DND-41 (cell line): ENCODE data around the gene DNPH1.

Source experiments
- ATAC-seq: fragments of 200-7000 bp; cut with Tn5 transposase; 3 replicates; pipeline ENCODE4 v1.9.1; 2021; ENCODE audit warnings: low read depth; ENCODE audit not compliant: insufficient read depth
- DNase-seq: peaks from one replicate; pipeline ENCODE4 v3.0.0-alpha.2; 2020
- H2AFZ ChIP-seq: 2 replicates; pipeline ENCODE4 v1.6.0; 2012; ENCODE audit warnings: low read depth, low read length
- H3K27ac ChIP-seq: 2 replicates; pipeline ENCODE4 v1.5.1; 2012; ENCODE audit warnings: low read length, inconsistent platforms
- H3K27me3 ChIP-seq: fragments of 200-600 bp; sonication (generic); 2 replicates; pipeline ENCODE4 v1.6.0; 2012; ENCODE audit warnings: low read length, mild to moderate bottlenecking, inconsistent platforms; ENCODE audit not compliant: insufficient read depth, poor library complexity
- H3K36me3 ChIP-seq: 2 replicates; pipeline ENCODE4 v1.5.1; 2012; ENCODE audit warnings: low read length, inconsistent platforms; ENCODE audit not compliant: insufficient read depth
- H3K4me1 ChIP-seq: 2 replicates; pipeline ENCODE4 v1.5.1; 2012; ENCODE audit warnings: mild to moderate bottlenecking, low read length; ENCODE audit not compliant: insufficient read depth
- H3K4me2 ChIP-seq: 2 replicates; pipeline ENCODE4 v1.6.0; 2012; ENCODE audit warnings: mild to moderate bottlenecking, moderate library complexity, low read length, inconsistent platforms; ENCODE audit not compliant: insufficient read depth
- H3K4me3 ChIP-seq, 2 experiments: fragments of 200-600 bp in 1 of 2; shearing (Covaris generic) in 1 of 2; 2 replicates each; pipeline ENCODE4 v1.5.1; 2012 to 2016; ENCODE audit warnings: inconsistent platforms in 2 of 2, low read length in 2 of 2, mild to moderate bottlenecking in 2 of 2, low read depth in 1 of 2, moderate library complexity in 1 of 2
- H3K79me2 ChIP-seq: 2 replicates; pipeline ENCODE4 v1.6.0; 2012; ENCODE audit warnings: low read length, inconsistent platforms; ENCODE audit not compliant: insufficient read depth
- H3K9ac ChIP-seq: 2 replicates; pipeline ENCODE4 v1.6.0; 2012; ENCODE audit warnings: low read depth, mild to moderate bottlenecking, inconsistent platforms, low read length, moderate library complexity
- H3K9me3 ChIP-seq: 2 replicates; pipeline ENCODE4 v1.5.1; 2012; ENCODE audit warnings: low read length, moderate library complexity, mild to moderate bottlenecking, inconsistent platforms; ENCODE audit not compliant: insufficient read depth, severe bottlenecking
- H4K20me1 ChIP-seq: 2 replicates; pipeline ENCODE4 v1.6.0; 2012; ENCODE audit warnings: low read length; ENCODE audit not compliant: insufficient read depth
- EZH2 ChIP-seq: IDR thresholded peaks from 3 replicates; pipeline ENCODE4 v1.6.1; 2012; ENCODE audit warnings: borderline replicate concordance, low read depth, mild to moderate bottlenecking, moderate library complexity, low read length, inconsistent platforms; ENCODE audit not compliant: severe bottlenecking
- TF ChIP-seq, protein P1 (sequence below): IDR thresholded peaks from 2 replicates; pipeline ENCODE4 v1.5.1; 2012; ENCODE audit warnings: borderline replicate concordance, low read length, moderate library complexity, mild to moderate bottlenecking; ENCODE audit not compliant: poor library complexity, severe bottlenecking; ENCODE audit errors: extremely low read depth

The DNPH1 gene

DNA sequence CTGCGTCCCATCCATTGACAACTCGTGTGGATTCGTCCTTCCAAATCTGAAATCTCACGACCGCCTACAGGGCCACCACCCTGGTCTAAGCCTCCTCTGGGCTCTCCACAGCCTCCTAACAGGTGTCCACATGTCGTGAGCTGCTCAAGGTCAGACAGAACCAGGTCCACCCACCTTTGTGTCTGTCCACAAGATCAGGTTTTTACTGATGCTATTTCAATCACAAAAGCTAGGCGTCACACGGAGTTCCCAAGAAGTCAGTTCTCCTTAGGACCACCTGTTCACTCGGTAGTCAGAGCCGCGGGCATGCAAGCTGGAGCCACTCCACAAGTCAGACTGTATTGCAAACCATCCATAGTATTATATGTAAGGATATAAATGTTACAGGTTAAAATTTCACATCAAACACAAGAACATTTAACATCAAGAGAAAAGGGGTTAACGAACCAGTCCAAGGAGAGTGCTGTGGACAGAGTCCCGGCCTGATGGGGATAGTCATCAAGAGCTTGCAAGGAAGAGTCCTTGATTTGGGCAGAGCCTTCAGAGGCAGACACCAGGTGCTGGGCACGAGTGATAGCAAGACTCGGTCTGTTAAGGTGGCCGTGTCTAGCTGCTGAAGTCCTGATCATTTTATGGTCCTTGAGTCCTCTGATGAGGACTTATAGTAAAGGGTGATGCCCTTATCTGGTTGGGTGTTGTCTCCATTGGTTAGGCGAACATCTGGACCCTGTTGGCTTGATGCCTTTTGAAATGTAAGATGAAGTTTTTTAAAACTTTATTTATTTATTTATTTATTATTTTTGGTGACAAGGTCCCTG lies 731 bp upstream of the DNPH1 start:
- Histone ChIP-seq H3K79me2 (peaks cover 9% of the 10 kb centered on the region), H3K4me2 (peak overlapping the region; percentile 78), H3K9ac (peak overlapping the region; percentile 69), H3K9me3 (no peaks in the 10 kb centered on the region), H3K4me1 (peaks cover 30% of the 10 kb centered on the region), H3K4me3 (peak overlapping the region in 1 of 2 experiments; percentile 64; a peak in 2 of 4 replicates), H2AFZ (peak overlapping the region; percentile 83), H3K27ac (peak overlapping the region; percentile 15), H4K20me1 (no peaks in the 10 kb centered on the region), H3K36me3 (peaks cover 12% of the 10 kb centered on the region; the same call in 1 of the 2 replicates), H3K27me3 (peaks cover 3% of the 10 kb centered on the region)
- TF ChIP-seq, protein P1, sequence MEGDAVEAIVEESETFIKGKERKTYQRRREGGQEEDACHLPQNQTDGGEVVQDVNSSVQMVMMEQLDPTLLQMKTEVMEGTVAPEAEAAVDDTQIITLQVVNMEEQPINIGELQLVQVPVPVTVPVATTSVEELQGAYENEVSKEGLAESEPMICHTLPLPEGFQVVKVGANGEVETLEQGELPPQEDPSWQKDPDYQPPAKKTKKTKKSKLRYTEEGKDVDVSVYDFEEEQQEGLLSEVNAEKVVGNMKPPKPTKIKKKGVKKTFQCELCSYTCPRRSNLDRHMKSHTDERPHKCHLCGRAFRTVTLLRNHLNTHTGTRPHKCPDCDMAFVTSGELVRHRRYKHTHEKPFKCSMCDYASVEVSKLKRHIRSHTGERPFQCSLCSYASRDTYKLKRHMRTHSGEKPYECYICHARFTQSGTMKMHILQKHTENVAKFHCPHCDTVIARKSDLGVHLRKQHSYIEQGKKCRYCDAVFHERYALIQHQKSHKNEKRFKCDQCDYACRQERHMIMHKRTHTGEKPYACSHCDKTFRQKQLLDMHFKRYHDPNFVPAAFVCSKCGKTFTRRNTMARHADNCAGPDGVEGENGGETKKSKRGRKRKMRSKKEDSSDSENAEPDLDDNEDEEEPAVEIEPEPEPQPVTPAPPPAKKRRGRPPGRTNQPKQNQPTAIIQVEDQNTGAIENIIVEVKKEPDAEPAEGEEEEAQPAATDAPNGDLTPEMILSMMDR: no peak
- TF ChIP-seq EZH2: no peak
- DNase-seq: no peak
- ATAC-seq: no peak; the same call in 2 of the 3 replicates

DNA sequence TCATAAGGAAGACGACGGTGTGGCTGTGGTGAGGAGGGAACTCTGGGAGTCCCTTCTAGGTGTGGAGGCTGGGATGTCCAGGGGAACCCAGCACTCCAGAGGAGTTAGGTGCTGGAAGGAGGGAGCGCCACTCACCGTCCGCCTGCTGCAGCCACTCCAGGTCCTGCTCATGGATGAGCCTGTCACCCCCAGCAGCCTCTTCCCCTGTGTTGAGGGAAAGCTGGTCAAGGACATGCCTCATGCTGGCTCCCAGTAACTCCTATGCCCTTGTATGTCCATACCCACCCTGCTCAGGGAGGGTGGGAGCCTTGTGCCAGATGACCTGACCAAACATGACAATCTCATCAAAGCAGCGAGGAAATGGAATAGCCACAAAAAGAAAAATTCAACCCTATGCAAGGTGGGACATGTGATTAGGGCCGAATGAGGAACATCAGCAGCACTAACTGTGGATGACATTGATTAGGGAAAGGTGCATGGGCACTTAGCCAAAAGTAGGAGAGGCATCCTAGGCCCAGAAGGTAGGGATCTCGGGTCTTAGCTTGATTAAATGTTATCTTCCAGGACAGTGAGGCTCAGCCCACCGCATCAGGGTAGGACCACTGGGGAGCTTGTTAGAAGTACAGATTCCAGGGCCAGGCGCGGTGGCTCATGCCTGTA lies 3.0 kb downstream of the DNPH1 start:
- H3K4me2 ChIP-seq: peak overlapping the region; percentile 25; the same call in 1 of the 2 replicates
- peaks cover 40% of the 10 kb centered on the region for H3K4me1 ChIP-seq
- TF ChIP-seq EZH2: no peak
- H3K4me3 ChIP-seq: no peak overlapping the region
- no peaks in the 10 kb centered on the region for H3K27me3 ChIP-seq
- no peaks in the 10 kb centered on the region for H3K9me3 ChIP-seq
- no peak overlapping the region for H3K27ac ChIP-seq
- DNase-seq: no peak
- H3K36me3 ChIP-seq: peaks cover 37% of the 10 kb centered on the region
- ATAC-seq: no peak
- H3K79me2 ChIP-seq: peaks cover 9% of the 10 kb centered on the region
- no peak overlapping the region for H2AFZ ChIP-seq
- H3K9ac ChIP-seq: no peak overlapping the region
- no peaks in the 10 kb centered on the region; the same call in 1 of the 2 replicates for H4K20me1 ChIP-seq

DNA sequence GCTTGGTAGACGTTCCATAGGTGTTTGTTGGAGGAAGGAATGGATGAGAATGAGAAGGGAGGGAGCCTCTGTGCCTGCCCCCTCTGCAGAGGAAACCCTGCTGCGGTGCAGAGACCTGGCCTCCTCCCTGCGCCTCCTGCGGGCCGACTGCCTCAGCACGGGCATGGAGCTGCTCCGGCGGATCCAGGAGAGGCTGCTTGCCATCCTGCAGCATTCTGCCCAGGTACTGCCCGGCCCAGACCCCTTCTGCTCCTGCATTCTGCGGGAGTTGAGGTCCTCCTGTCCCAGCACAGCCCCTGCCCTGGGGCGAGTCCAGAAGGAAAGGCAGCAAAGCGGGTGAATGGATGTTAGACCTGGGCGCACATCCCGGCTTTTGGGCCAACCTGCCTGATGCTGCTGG lies 6.1 kb downstream of the DNPH1 start:
- Histone ChIP-seq H3K9me3 (no peaks in the 10 kb centered on the region), H3K4me2 (no peak overlapping the region), H4K20me1 (no peaks in the 10 kb centered on the region; the same call in 1 of the 2 replicates), H3K27me3 (no peaks in the 10 kb centered on the region), H3K79me2 (peaks cover 3% of the 10 kb centered on the region), H3K9ac (no peak overlapping the region), H3K4me3 (no peak overlapping the region), H3K36me3 (peaks cover 50% of the 10 kb centered on the region), H3K4me1 (peaks cover 22% of the 10 kb centered on the region), H2AFZ (no peak overlapping the region), H3K27ac (no peak overlapping the region)
- ATAC-seq (no peak), DNase-seq (no peak)
- TF ChIP-seq, protein P1: no peak
- TF ChIP-seq EZH2: no peak
